Pancreas (tissue), 10 donors: ENCODE results near the gene KRT16. TPM values are rescaled to one million over a fixed set of nuclear protein-coding genes. Genes with fewer than 3 reads are reported as not detected.
A peak's percentile ranks its signal among the peaks of the same experiment; 100 is the strongest.

ENCODE experiments used
- ATAC-seq, 4 donors: fragments of 200-7000 bp; cut with Tn5 transposase; one replicate each; pipeline versions ENCODE4 v1.8.0 to v1.9.1; 2020; ENCODE audit warnings: mild to moderate bottlenecking in 4 of 4, moderate library complexity in 4 of 4
- DNase-seq, 6 donors: peaks; one replicate each; pipeline ENCODE4 v3.0.0-alpha.2; 2020
- FAIRE-seq: peaks from 2 replicates; lab custom pipeline; 2012; peaks lifted over from hg19 to GRCh38; lab: Jason Lieb, UNC
- H3K27ac ChIP-seq, 4 donors: fragments of 200-600 bp; sonication (generic); 1 replicate in 3 of 4; 2 replicates in 1 of 4; pipeline versions ENCODE4 v1.5.0 to v1.8.0; 2020
- H3K27me3 ChIP-seq, 4 donors: fragments of 200-600 bp; one replicate each; pipeline ENCODE4 v1.8.0; 2021
- H3K36me3 ChIP-seq, 3 donors: fragments of 200-600 bp; sonication (generic) in 1 of 3; one replicate each; pipeline versions ENCODE4 v1.5.0 to v1.8.0; 2020 to 2021
- H3K4me1 ChIP-seq, 3 donors: fragments of 200-600 bp; one replicate each; pipeline ENCODE4 v1.8.0; 2021
- H3K4me3 ChIP-seq, 4 donors: fragments of 200-600 bp; sonication (generic) in 2 of 4; one replicate each; pipeline versions ENCODE4 v1.5.0 to v1.8.0; 2020 to 2021
- H3K9me3 ChIP-seq, 4 donors: fragments of 200-600 bp; one replicate each; pipeline ENCODE4 v1.8.0; 2021
- WGBS, 2 donors: extraction: QIAGEN DNeasy Blood & Tissue Kit; methylation state at CpG; one replicate each; pipeline ENCODE4 v1.1.7; 2013; 5-methylcytosine and 5-hydroxymethylcytosine counted together
- intact Hi-C, 3 donors: fragments of 100-400 bp; cut with DNase I; formaldehyde crosslinking; loops; one replicate each; pipeline versions ENCODE4 v1.11.1 to v1.14.2; 2022
- polyA plus RNA-seq, 2 donors: library from polyadenylated mRNA; stranded (reverse); fragments of 200-250 nt; gene quantifications; one replicate each; pipeline ENCODE4 v1.2.3, GENCODE V29; 2013
- total RNA-seq, 6 donors: library from RNA; stranded (reverse); fragmentation: NEBNext Ultra II Directional in 4 of 6; extraction: Animal tissue kit (Norgen Biotek cat#: 25700) in 4 of 6; gene quantifications; one replicate each; pipeline versions ENCODE4 v1.2.1 to v1.2.4, GENCODE V29; 2021 to 2023
- TF ChIP-seq, protein P1 (sequence below), 4 donors: fragments of 200-600 bp; sonication (generic) in 3 of 4; IDR thresholded peaks; one replicate each; pipeline versions ENCODE4 v1.5.0 to v1.8.0; 2021; ENCODE audit warnings: antibody characterized with exemption in 4 of 4
- donor health status: healthy with polysubstance abuse.
- donor health status: DM: no; HTN: no; CAD: no; lungs with moderate emphysema.
- donor health status: DM: no; HTN: no; CAD: no.
- donor health status: control.
- donor health status: control.
- donor health status: Bipolar disorder and iron deficiency.
- donor health status: DM: yes; HTN: yes; CAD: no.
- donor health status: DM: no; HTN: no; CAD: no.
- donor health status: DM: no; HTN: no; CAD: no.
- donor health status: DM: yes; HTN: yes; CAD: no.

The KRT16 gene
- total and polyA plus RNA-seq, 8 donors: 0.05 to 0.61 (median 0.24) TPM; not detected in 4

DNA sequence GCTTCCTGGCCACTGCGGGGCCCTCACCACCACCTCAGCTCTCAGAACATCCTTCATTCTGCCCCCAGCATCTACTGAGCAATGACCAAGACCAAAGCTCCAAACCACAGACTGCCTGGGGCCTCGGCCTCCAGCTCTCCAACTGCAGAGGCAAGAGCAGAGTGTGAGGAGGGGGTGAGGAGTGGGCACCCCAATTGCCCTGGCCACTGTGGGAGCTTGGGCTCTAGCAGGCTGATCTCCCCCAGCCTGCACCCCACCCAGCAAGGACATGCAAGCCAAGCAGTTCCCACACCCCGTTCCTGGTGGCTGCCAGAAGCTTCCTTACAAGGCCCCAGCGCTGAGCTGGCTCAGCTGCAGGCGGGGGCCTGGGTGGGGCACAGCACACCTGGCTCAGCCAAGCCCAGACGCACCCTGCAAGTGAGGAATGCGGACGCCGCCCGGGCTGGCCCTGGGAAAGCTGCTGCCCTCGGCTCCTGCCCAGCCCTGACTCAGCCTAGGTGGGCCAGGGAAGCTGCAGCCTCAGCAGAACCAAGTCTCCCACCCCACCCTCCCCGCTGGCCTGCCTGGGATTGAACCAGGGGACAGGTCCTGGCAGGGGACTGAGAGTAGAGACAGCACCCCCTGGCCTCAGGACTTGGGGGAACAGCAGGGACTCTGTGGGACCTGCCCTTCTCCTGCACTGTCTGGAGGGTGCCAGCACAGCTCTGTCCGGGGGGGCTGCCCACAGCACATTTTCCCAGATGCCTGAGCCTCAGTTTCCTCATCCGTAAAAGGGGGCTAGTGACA, 41.5 kb upstream of the KRT16 start:
- Histone ChIP-seq H3K9me3 (no peaks in the 10 kb centered on the region), H3K4me3 (no peak overlapping the region), H3K27me3 (no peaks in the 10 kb centered on the region), H3K4me1 (no peaks in the 10 kb centered on the region), H3K36me3 (no peaks in the 10 kb centered on the region), H3K27ac (peak overlapping the region in 3 of 4 donors; percentile 5 to 69 (median 12))
- peak in 5 of 6 donors; percentile 31 to 81 (median 45) for DNase-seq
- TF ChIP-seq, protein P1, sequence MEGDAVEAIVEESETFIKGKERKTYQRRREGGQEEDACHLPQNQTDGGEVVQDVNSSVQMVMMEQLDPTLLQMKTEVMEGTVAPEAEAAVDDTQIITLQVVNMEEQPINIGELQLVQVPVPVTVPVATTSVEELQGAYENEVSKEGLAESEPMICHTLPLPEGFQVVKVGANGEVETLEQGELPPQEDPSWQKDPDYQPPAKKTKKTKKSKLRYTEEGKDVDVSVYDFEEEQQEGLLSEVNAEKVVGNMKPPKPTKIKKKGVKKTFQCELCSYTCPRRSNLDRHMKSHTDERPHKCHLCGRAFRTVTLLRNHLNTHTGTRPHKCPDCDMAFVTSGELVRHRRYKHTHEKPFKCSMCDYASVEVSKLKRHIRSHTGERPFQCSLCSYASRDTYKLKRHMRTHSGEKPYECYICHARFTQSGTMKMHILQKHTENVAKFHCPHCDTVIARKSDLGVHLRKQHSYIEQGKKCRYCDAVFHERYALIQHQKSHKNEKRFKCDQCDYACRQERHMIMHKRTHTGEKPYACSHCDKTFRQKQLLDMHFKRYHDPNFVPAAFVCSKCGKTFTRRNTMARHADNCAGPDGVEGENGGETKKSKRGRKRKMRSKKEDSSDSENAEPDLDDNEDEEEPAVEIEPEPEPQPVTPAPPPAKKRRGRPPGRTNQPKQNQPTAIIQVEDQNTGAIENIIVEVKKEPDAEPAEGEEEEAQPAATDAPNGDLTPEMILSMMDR (IDR thresholded peaks at IDR 0.05): no peak
- WGBS, 2 donors: 49 to 50% methylated on average over 14 of the region's 14 CpGs
- peak; percentile 44 to 61 (median 50) for ATAC-seq
- intact Hi-C loops: loop anchor here in 2 of 3 donors (10.0 kb wide), 2 partner anchors 749 to 849 kb away; no protein-coding TSS in a partner anchor
- no peak for FAIRE-seq

GRCh38 chr17:41653421-41653820, 40.9 kb upstream of the KRT16 start:
- no peak for FAIRE-seq
- Histone ChIP-seq H3K27ac (peak overlapping the region in 3 of 4 donors; percentile 5 to 69 (median 12)), H3K27me3 (no peaks in the 10 kb centered on the region), H3K9me3 (no peaks in the 10 kb centered on the region), H3K4me1 (peaks cover 0 to under 1% (median 0%) of the 10 kb centered on the region in 3 donors), H3K4me3 (no peak overlapping the region), H3K36me3 (no peaks in the 10 kb centered on the region)
- ATAC-seq: no peak
- TF ChIP-seq, protein P1 (IDR thresholded peaks at IDR 0.05): no peak
- 79 to 94% methylated on average over 5 of the region's 5 CpGs for WGBS, 2 donors
- DNase-seq: peak in 1 of 6 donors; percentile 33
- intact Hi-C loops: loop anchor here in 2 of 3 donors (10.0 kb wide), 2 partner anchors 749 to 849 kb away; no protein-coding TSS in a partner anchor

DNA sequence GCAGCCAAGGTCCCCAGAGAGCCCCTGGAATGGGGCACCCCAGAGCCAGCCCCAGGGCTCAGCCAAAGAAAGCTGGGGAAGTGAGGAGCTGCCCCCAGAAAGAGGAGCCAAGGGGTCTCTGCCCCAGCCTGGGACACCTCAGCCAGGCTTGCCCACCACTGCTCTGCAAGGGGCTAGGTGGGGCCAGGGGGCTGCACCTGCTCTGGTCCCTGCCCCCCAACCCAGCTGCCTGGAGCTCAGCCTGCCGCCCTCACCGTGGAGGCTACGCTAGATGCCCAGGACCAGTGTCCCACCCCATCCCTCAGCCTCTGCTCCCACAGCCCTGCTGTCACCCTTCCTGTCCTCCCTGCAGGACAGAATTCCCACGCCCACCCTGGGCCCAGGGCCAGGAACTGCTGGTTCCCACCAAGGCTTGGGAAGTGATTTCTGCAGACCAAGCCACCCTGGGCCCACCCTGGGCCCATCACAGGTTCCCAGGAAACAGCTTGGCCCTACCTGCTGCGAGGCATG, 39.9 kb upstream of the KRT16 start:
- intact Hi-C loops: loop anchor here in 2 of 3 donors (10.0 kb wide), 2 partner anchors 748 to 848 kb away; no protein-coding TSS in a partner anchor
- Histone ChIP-seq H3K27me3 (no peaks in the 10 kb centered on the region), H3K4me1 (peaks cover 0 to 6% (median 0%) of the 10 kb centered on the region in 3 donors), H3K4me3 (no peak overlapping the region), H3K27ac (no peak overlapping the region), H3K36me3 (no peaks in the 10 kb centered on the region), H3K9me3 (no peaks in the 10 kb centered on the region)
- DNase-seq: peak in 1 of 6 donors; percentile 72
- WGBS, 2 donors: 79 to 91% methylated on average over 5 of the region's 5 CpGs
- ATAC-seq: no peak
- TF ChIP-seq, protein P1 (IDR thresholded peaks at IDR 0.05): no peak
- FAIRE-seq: no peak

DNA sequence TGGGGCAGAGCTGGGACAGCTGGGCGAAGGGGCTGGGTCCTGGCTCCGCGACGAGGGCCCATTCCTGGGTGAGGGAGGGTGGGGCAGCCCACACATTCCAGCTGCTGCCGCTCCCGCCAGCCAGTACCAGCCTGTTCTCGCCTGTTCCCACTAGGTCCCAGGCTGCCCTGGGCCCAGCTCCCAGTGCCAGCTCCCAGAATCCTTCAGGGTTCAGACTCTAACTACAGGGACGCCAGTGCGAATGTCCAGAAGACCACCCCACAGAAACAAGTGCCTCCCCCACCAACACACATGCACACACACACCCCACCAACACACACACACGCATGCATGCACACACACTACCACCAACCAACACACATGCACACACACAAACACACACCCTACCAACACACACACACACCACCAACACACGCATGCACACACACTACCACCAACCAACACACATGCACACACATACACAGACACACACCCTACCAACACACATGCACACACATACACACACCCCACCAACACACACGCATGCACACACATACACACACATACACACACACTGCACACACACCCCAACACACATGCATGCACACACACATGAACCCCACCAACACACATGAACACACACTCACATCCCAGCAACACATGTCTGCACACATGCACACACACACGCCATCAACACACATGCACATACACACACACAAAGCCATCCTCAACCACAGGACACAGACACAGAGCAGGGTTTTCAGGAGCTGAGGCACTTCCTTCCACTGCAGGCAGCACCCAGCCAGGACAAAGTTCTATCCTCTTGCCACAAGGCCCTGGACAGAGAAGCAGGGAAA, 39.3 kb upstream of the KRT16 start:
- TF ChIP-seq, protein P1 (IDR thresholded peaks at IDR 0.05): no peak
- peak overlapping the region in 3 of 4 donors; percentile 8 to 74 (median 48) for H3K27ac ChIP-seq
- ATAC-seq (peak; percentile 57 to 77 (median 72)), DNase-seq (peak; percentile 76 to 93 (median 80)), FAIRE-seq (no peak)
- intact Hi-C loops: loop anchor here in 2 of 3 donors (10.0 kb wide), 2 partner anchors 747 to 847 kb away; no protein-coding TSS in a partner anchor
- peak overlapping the region in 1 of 4 donors; percentile 16 for H3K4me3 ChIP-seq
- H3K36me3 ChIP-seq: no peaks in the 10 kb centered on the region
- 46 to 53% methylated on average over 8 to 13 of the region's 13 CpGs for WGBS, 2 donors
- H3K9me3 ChIP-seq: no peaks in the 10 kb centered on the region
- H3K27me3 ChIP-seq: no peaks in the 10 kb centered on the region
- H3K4me1 ChIP-seq: peaks cover 0 to 6% (median 0%) of the 10 kb centered on the region in 3 donors
